Spleen (tissue), 11 donors: Measurements from ENCODE around the gene RBMS2. TPM values are rescaled to one million over a fixed set of nuclear protein-coding genes. Genes with fewer than 3 reads are reported as not detected.

Experiments
- DNase-seq: peaks from one replicate; pipeline ENCODE4 v3.0.0-alpha.2; 2020
- H3K27ac ChIP-seq, 8 donors: fragments of 200-600 bp; sonication (generic) in 7 of 8; 1 replicate in 4 of 8; 2 replicates in 4 of 8; pipeline versions ENCODE4 v1.5.0 to v1.8.0; 2016 to 2021; ENCODE audit warnings: inconsistent platforms in 4 of 8, mild to moderate bottlenecking in 4 of 8, moderate library complexity in 1 of 8
- H3K27me3 ChIP-seq, 7 donors: fragments of 200-600 bp; sonication (generic) in 6 of 7; replicated peaks in 1 of 7; 1 replicate in 4 of 7; 2 replicates in 3 of 7; pipeline versions ENCODE4 v1.5.0 to v1.8.0; 2016 to 2021; ENCODE audit warnings: inconsistent platforms in 3 of 7, mild to moderate bottlenecking in 1 of 7
- H3K36me3 ChIP-seq, 6 donors: fragments of 200-600 bp; sonication (generic) in 5 of 6; 1 replicate in 4 of 6; 2 replicates in 2 of 6; pipeline versions ENCODE4 v1.5.0 to v1.8.0; 2016 to 2021; ENCODE audit warnings: inconsistent platforms in 2 of 6
- H3K4me1 ChIP-seq, 6 donors: fragments of 200-600 bp; sonication (generic) in 5 of 6; 1 replicate in 3 of 6; 2 replicates in 3 of 6; pipeline versions ENCODE4 v1.5.0 to v1.8.0; 2016 to 2021; ENCODE audit warnings: inconsistent platforms in 3 of 6
- H3K4me3 ChIP-seq, 8 donors: fragments of 200-600 bp; sonication (generic) in 7 of 8; 1 replicate in 4 of 8; 2 replicates in 4 of 8; pipeline versions ENCODE4 v1.5.0 to v1.8.0; 2016 to 2021; ENCODE audit warnings: inconsistent platforms in 4 of 8, mild to moderate bottlenecking in 4 of 8, moderate library complexity in 2 of 8
- H3K9me3 ChIP-seq, 8 donors: fragments of 200-600 bp; sonication (generic) in 7 of 8; 1 replicate in 4 of 8; 2 replicates in 4 of 8; pipeline versions ENCODE4 v1.5.0 to v1.8.0; 2016 to 2021; ENCODE audit warnings: inconsistent platforms in 4 of 8
- CTCF ChIP-seq, 11 experiments: fragments of 200-600 bp in 7 of 11; fragments of 450-650 bp in 4 of 11; sonication (generic) in 4 of 11; IDR thresholded peaks in 8 of 11; conservative IDR thresholded peaks in 3 of 11; 1 replicate in 7 of 11; 2 replicates in 4 of 11; pipeline versions ENCODE4 v1.4.0 to v1.8.0; 2016 to 2021; ENCODE audit warnings: antibody characterized with exemption in 11 of 11, inconsistent platforms in 4 of 11, mild to moderate bottlenecking in 1 of 11
- POLR2A ChIP-seq, 3 donors: fragments of 450-650 bp; IDR thresholded peaks; one replicate each; pipeline ENCODE4 v1.5.1; 2017; ENCODE audit warnings: antibody characterized with exemption in 3 of 3, mild to moderate bottlenecking in 1 of 3
- POLR2AphosphoS5 ChIP-seq, 3 donors: sonication (generic); formaldehyde crosslinking; IDR thresholded peaks; one replicate each; pipeline ENCODE4 v1.5.1; 2017; ENCODE audit warnings: antibody characterized with exemption in 3 of 3
- WGBS, 5 donors: extraction: QIAGEN DNeasy Blood & Tissue Kit in 3 of 5; methylation state at CpG; one replicate each; pipeline versions ENCODE4 v1.1.5 to v1.1.7; 2013 to 2018; 5-methylcytosine and 5-hydroxymethylcytosine counted together
- intact Hi-C: fragments of 100-400 bp; cut with DNase I; formaldehyde crosslinking; loops from one replicate; pipeline ENCODE4 v1.15.0; 2023; ENCODE audit warnings: low total_unique reads
- polyA plus RNA-seq, 3 donors: library from polyadenylated mRNA; stranded (reverse); fragments of 200-250 nt; gene quantifications; one replicate each; pipeline ENCODE4 v1.2.1, GENCODE V29; 2013
- total RNA-seq, 7 donors: library from RNA; depleted of rRNA in 3 of 7; stranded (reverse); fragments of >200 nt in 3 of 7; fragmentation: NEBNext Ultra II Directional in 4 of 7; extraction: Animal tissue kit (Norgen Biotek cat#: 25700) in 4 of 7; gene quantifications; one replicate each; pipeline versions ENCODE4 v1.1.0 to v1.2.1, GENCODE V29; 2016 to 2021
- donor health status: healthy with polysubstance abuse.
- donor health status: DM: no; HTN: no; CAD: no; lungs with moderate emphysema.
- donor health status: DM: no; HTN: no; CAD: no.
- donor health status: Bipolar disorder and iron deficiency.
- donor health status: healthy.
- donor health status: DM: no; HTN: no; CAD: no.
- donor health status: DM: yes; HTN: yes; CAD: no.

Gene RBMS2
- total and polyA plus RNA-seq, 10 donors: 3.0 to 65.4 (median 26.2) TPM

- no peaks in the 10 kb centered on the region for H3K9me3 ChIP-seq
- H3K27ac ChIP-seq: no peak overlapping the region
- no peaks in the 10 kb centered on the region for H3K27me3 ChIP-seq
- intact Hi-C loops: no loop called here
- TF ChIP-seq CTCF (IDR thresholded peaks at IDR 0.05 in 8 of 11, conservative IDR thresholded peaks at IDR 0.05 in 3 of 11) (no peak), POLR2AphosphoS5 (IDR thresholded peaks at IDR 0.05) (no peak), POLR2A (IDR thresholded peaks at IDR 0.05) (no peak)
- WGBS, 5 donors: 92 to 100% (median 98%) methylated on average over 2 of the region's 2 CpGs
- no peak for DNase-seq
- no peaks in the 10 kb centered on the region for H3K36me3 ChIP-seq
- H3K4me3 ChIP-seq: no peak overlapping the region
- peaks cover 0 to 56% (median 39%) of the 10 kb centered on the region in 6 donors for H3K4me1 ChIP-seq
Measured at GRCh38 chr12:56517854-56518253, 3.8 kb upstream of the RBMS2 start.

GRCh38 chr12:56518570-56518969, 3.0 kb upstream of the RBMS2 start:
- WGBS, 5 donors: 21 to 38% (median 26%) methylated on average over 2 of the region's 2 CpGs

GRCh38 chr12:56520048-56520447, 1.6 kb upstream of the RBMS2 start:
- Histone ChIP-seq H3K27me3 (no peaks in the 10 kb centered on the region), H3K36me3 (no peaks in the 10 kb centered on the region), H3K4me1 (peaks cover 10 to 66% (median 44%) of the 10 kb centered on the region in 6 donors), H3K4me3 (peak overlapping the region in 4 of 8 donors; percentile 3 to 65 (median 52)), H3K27ac (peak overlapping the region; percentile 38 to 93 (median 84)), H3K9me3 (no peaks in the 10 kb centered on the region)
- no peak for DNase-seq
- intact Hi-C loops: no loop called here
- TF ChIP-seq POLR2AphosphoS5 (IDR thresholded peaks at IDR 0.05) (peak in 1 of 3 donors; percentile 74), POLR2A (IDR thresholded peaks at IDR 0.05) (no peak)
- 62 to 79% (median 73%) methylated on average over 3 of the region's 3 CpGs for WGBS, 5 donors

More at GRCh38 chr12:56518570-56518969, 3.0 kb upstream of the RBMS2 start:
- no peak overlapping the region for H3K27ac ChIP-seq
- no peak for TF ChIP-seq CTCF (IDR thresholded peaks at IDR 0.05 in 8 of 11, conservative IDR thresholded peaks at IDR 0.05 in 3 of 11)
- no peak for TF ChIP-seq POLR2AphosphoS5 (IDR thresholded peaks at IDR 0.05)
- TF ChIP-seq POLR2A (IDR thresholded peaks at IDR 0.05): no peak
- no peaks in the 10 kb centered on the region for H3K27me3 ChIP-seq
- DNase-seq: no peak
- intact Hi-C loops: no loop called here
- H3K36me3 ChIP-seq: no peaks in the 10 kb centered on the region
- no peaks in the 10 kb centered on the region for H3K9me3 ChIP-seq
- H3K4me3 ChIP-seq: no peak overlapping the region
- peaks cover 5 to 61% (median 44%) of the 10 kb centered on the region in 6 donors for H3K4me1 ChIP-seq

- Histone ChIP-seq H3K4me3 (peak overlapping the region in 4 of 8 donors; percentile 3 to 65 (median 52)), H3K36me3 (no peaks in the 10 kb centered on the region), H3K9me3 (no peaks in the 10 kb centered on the region), H3K27me3 (no peaks in the 10 kb centered on the region), H3K4me1 (peaks cover 10 to 70% (median 44%) of the 10 kb centered on the region in 6 donors), H3K27ac (peak overlapping the region; percentile 38 to 93 (median 84))
- 14 to 58% (median 39%) methylated on average over 1 of the region's 1 CpG for WGBS, 5 donors
- no peak for DNase-seq
- TF ChIP-seq POLR2AphosphoS5 (IDR thresholded peaks at IDR 0.05) (no peak), CTCF (IDR thresholded peaks at IDR 0.05 in 8 of 11, conservative IDR thresholded peaks at IDR 0.05 in 3 of 11) (no peak), POLR2A (IDR thresholded peaks at IDR 0.05) (no peak)
- intact Hi-C loops: no loop called here
Measured at GRCh38 chr12:56520506-56520905, 1.1 kb upstream of the RBMS2 start.
